CD4-positive, CD25-positive, alpha-beta regulatory T cell (primary cell): ENCODE measurements around the gene GSTT2B. TPM values are rescaled to one million over a fixed set of nuclear protein-coding genes. Genes with fewer than 3 reads are reported as not detected.
"Not testable (repeated sequence)": the region's sequence is repeated elsewhere in the genome, so short reads cannot be mapped to it uniquely, and the experiment has no call there.

Experiments
- ATAC-seq, 2 donors: fragments of 150-1000 bp; cut with Tn5 transposase; one replicate each; pipeline ENCODE4 v1.10.0; 2021; ENCODE audit warnings: low read depth in 2 of 2, moderate number of reproducible peaks in 2 of 2, moderate library complexity in 1 of 2
- DNase-seq, 3 donors: peaks; one replicate each; pipeline versions ENCODE4 v3.0.0 to v3.0.0-alpha.2; 2012 to 2022; ENCODE audit warnings: mixed read lengths in 1 of 3
- H3K27ac ChIP-seq: one replicate; pipeline ENCODE4 v1.7.0; 2013; ENCODE audit warnings: mild to moderate bottlenecking, low read length; ENCODE audit not compliant: insufficient read depth, poor library complexity, severe bottlenecking
- H3K27me3 ChIP-seq: one replicate; pipeline ENCODE4 v1.7.0; 2013; ENCODE audit warnings: low read length; ENCODE audit not compliant: control insufficient read depth, insufficient read depth
- H3K36me3 ChIP-seq: one replicate; pipeline ENCODE4 v1.7.0; 2013; ENCODE audit warnings: mild to moderate bottlenecking, low read length, moderate library complexity; ENCODE audit not compliant: control insufficient read depth, insufficient read depth
- H3K4me1 ChIP-seq: 2 replicates; pipeline ENCODE4 v1.7.0; 2013; ENCODE audit warnings: mild to moderate bottlenecking, low read length; ENCODE audit not compliant: insufficient read depth, control insufficient read depth, poor library complexity, severe bottlenecking
- H3K4me3 ChIP-seq: one replicate; pipeline ENCODE4 v1.7.0; 2013; ENCODE audit warnings: low read depth, mild to moderate bottlenecking, low read length, moderate library complexity
- H3K9me3 ChIP-seq, 2 experiments: 1 replicate in 1 of 2; 2 replicates in 1 of 2; pipeline ENCODE4 v1.7.0; 2013; ENCODE audit warnings: low read length in 2 of 2, mild to moderate bottlenecking in 1 of 2, moderate library complexity in 1 of 2; ENCODE audit not compliant: control insufficient read depth in 2 of 2
- H3K27ac Mint-ChIP-seq, 3 donors: one replicate each; pipeline ENCODE4 v1.8.0; 2020 to 2022; ENCODE audit warnings: mild to moderate bottlenecking in 3 of 3, mixed read lengths in 3 of 3, moderate library complexity in 2 of 3
- H3K27me3 Mint-ChIP-seq: one replicate; pipeline ENCODE4 v1.8.0; 2022; ENCODE audit warnings: mild to moderate bottlenecking, mixed read lengths
- H3K36me3 Mint-ChIP-seq: one replicate; pipeline ENCODE4 v1.8.0; 2020; ENCODE audit warnings: mixed read lengths
- H3K4me1 Mint-ChIP-seq, 4 donors: one replicate each; pipeline ENCODE4 v1.8.0; 2020 to 2022; ENCODE audit warnings: mixed read lengths in 4 of 4, mild to moderate bottlenecking in 1 of 4
- H3K4me3 Mint-ChIP-seq, 4 donors: one replicate each; pipeline ENCODE4 v1.8.0; 2020 to 2022; ENCODE audit warnings: mild to moderate bottlenecking in 4 of 4, mixed read lengths in 4 of 4, moderate library complexity in 3 of 4
- H3K9me3 Mint-ChIP-seq, 7 donors: one replicate each; pipeline ENCODE4 v1.8.0; 2020 to 2022; ENCODE audit warnings: mixed read lengths in 7 of 7, mild to moderate bottlenecking in 3 of 7, moderate library complexity in 2 of 7
- polyA plus RNA-seq, 4 donors: library from polyadenylated mRNA; unstranded; fragments of 300-500 nt; fragmentation: Illumina TruSeq; gene quantifications; one replicate each; pipeline ENCODE4 v1.2.3, GENCODE V29; 2021
- total RNA-seq: library from RNA; stranded (reverse); gene quantifications from one replicate; pipeline ENCODE4 v1.2.3, GENCODE V29; 2022

The GSTT2B gene
- total and polyA plus RNA-seq, 5 donors from 2014 or later = not detected

- Mint-ChIP-seq H3K4me3 (no peak overlapping the region), H3K27me3 (no peaks in the 10 kb centered on the region), H3K9me3 (peaks cover 0 to 12% (median 4%) of the 10 kb centered on the region in 7 donors), H3K27ac (no peak overlapping the region), H3K36me3 (peaks cover 24% of the 10 kb centered on the region), H3K4me1 (peaks cover 0 to 4% (median 2%) of the 10 kb centered on the region in 4 donors)
- no peak for DNase-seq
- Histone ChIP-seq H3K9me3 (peaks cover 4 to 6% of the 10 kb centered on the region in 2 experiments), H3K4me1 (no peaks in the 10 kb centered on the region), H3K27ac (no peak overlapping the region), H3K27me3 (no peaks in the 10 kb centered on the region), H3K36me3 (peaks cover 12% of the 10 kb centered on the region), H3K4me3 (no peak overlapping the region)
- no peak for ATAC-seq
Measured at GRCh38 chr22:23925020-23925606, 35.9 kb downstream of the GSTT2B start.

GRCh38 chr22:23922921-23923320 is 38.1 kb downstream of the GSTT2B start:
- no peak overlapping the region for H3K4me3 ChIP-seq
- no peak overlapping the region for H3K27ac Mint-ChIP-seq
- peaks cover 0 to 12% (median 2%) of the 10 kb centered on the region in 7 donors for H3K9me3 Mint-ChIP-seq
- H3K27me3 ChIP-seq = no peaks in the 10 kb centered on the region
- peaks cover 8% of the 10 kb centered on the region for H3K36me3 ChIP-seq
- no peak for DNase-seq
- no peaks in the 10 kb centered on the region for H3K4me1 ChIP-seq
- peaks cover 16% of the 10 kb centered on the region for H3K36me3 Mint-ChIP-seq
- peaks cover 4 to 6% of the 10 kb centered on the region in 2 experiments for H3K9me3 ChIP-seq
- ATAC-seq = no peak
- H3K27me3 Mint-ChIP-seq = no peaks in the 10 kb centered on the region
- peaks cover 0 to 2% (median under 1%) of the 10 kb centered on the region in 4 donors for H3K4me1 Mint-ChIP-seq
- no peak overlapping the region for H3K27ac ChIP-seq
- H3K4me3 Mint-ChIP-seq = no peak overlapping the region

- ATAC-seq, H3K27me3 Mint-ChIP-seq, H3K4me1 Mint-ChIP-seq, H3K27me3 ChIP-seq, H3K9me3 ChIP-seq, H3K27ac ChIP-seq, H3K4me3 ChIP-seq, H3K27ac Mint-ChIP-seq, DNase-seq, H3K4me3 Mint-ChIP-seq, H3K36me3 ChIP-seq, H3K4me1 ChIP-seq: not testable (repeated sequence)
- peaks cover 0 to 10% (median 2%) of the 10 kb centered on the region in 7 donors for H3K9me3 Mint-ChIP-seq
- peaks cover 16% of the 10 kb centered on the region for H3K36me3 Mint-ChIP-seq
Measured at GRCh38 chr22:23921586-23922201, 39.3 kb downstream of the GSTT2B start.

GRCh38 chr22:23920267-23920611 is 40.8 kb downstream of the GSTT2B start:
- H3K36me3 Mint-ChIP-seq = peaks cover 15% of the 10 kb centered on the region
- H3K27ac Mint-ChIP-seq, H3K4me1 ChIP-seq, ATAC-seq, H3K4me3 ChIP-seq, DNase-seq, H3K27me3 ChIP-seq, H3K9me3 ChIP-seq, H3K4me1 Mint-ChIP-seq, H3K27ac ChIP-seq, H3K9me3 Mint-ChIP-seq, H3K27me3 Mint-ChIP-seq, H3K36me3 ChIP-seq, H3K4me3 Mint-ChIP-seq: not testable (repeated sequence)

GRCh38 chr22:23915290-23915689 is 45.7 kb downstream of the GSTT2B start:
- Histone ChIP-seq H3K4me3 (no peak overlapping the region), H3K9me3 (no peaks in the 10 kb centered on the region), H3K27ac (no peak overlapping the region), H3K36me3 (no peaks in the 10 kb centered on the region), H3K27me3 (no peaks in the 10 kb centered on the region), H3K4me1 (peaks cover 8% of the 10 kb centered on the region)
- no peak overlapping the region for H3K4me3 Mint-ChIP-seq
- H3K4me1 Mint-ChIP-seq = peaks cover 0 to 21% (median 14%) of the 10 kb centered on the region in 4 donors
- H3K9me3 Mint-ChIP-seq = no peaks in the 10 kb centered on the region
- no peaks in the 10 kb centered on the region for H3K27me3 Mint-ChIP-seq
- ATAC-seq (no peak), DNase-seq (no peak)
- peak overlapping the region; percentile 1 to 49 (median 18) for H3K27ac Mint-ChIP-seq
- no peaks in the 10 kb centered on the region for H3K36me3 Mint-ChIP-seq

- H3K4me3 Mint-ChIP-seq = peak overlapping the region; percentile 91 to 98 (median 93)
- Histone ChIP-seq H3K9me3 (no peaks in the 10 kb centered on the region), H3K27me3 (no peaks in the 10 kb centered on the region), H3K4me3 (peak overlapping the region; percentile 72), H3K27ac (peak overlapping the region; percentile 83), H3K36me3 (no peaks in the 10 kb centered on the region), H3K4me1 (peaks cover 8% of the 10 kb centered on the region)
- no peaks in the 10 kb centered on the region for H3K27me3 Mint-ChIP-seq
- peaks cover 0 to under 1% (median 0%) of the 10 kb centered on the region in 7 donors for H3K9me3 Mint-ChIP-seq
- no peaks in the 10 kb centered on the region for H3K36me3 Mint-ChIP-seq
- ATAC-seq (peak; percentile 99), DNase-seq (peak; percentile 94 to 100 (median 98))
- peaks cover 0 to 21% (median 14%) of the 10 kb centered on the region in 4 donors for H3K4me1 Mint-ChIP-seq
- H3K27ac Mint-ChIP-seq = peak overlapping the region; percentile 97 to 99 (median 99)
Measured at GRCh38 chr22:23913661-23914353, 47.2 kb downstream of the GSTT2B start.

GRCh38 chr22:23913306-23913660 is 47.7 kb downstream of the GSTT2B start:
- H3K4me3 Mint-ChIP-seq = peak overlapping the region; percentile 91 to 98 (median 93)
- Histone ChIP-seq H3K27me3 (no peaks in the 10 kb centered on the region), H3K4me3 (peak overlapping the region; percentile 72), H3K9me3 (no peaks in the 10 kb centered on the region), H3K36me3 (no peaks in the 10 kb centered on the region), H3K4me1 (peaks cover 8% of the 10 kb centered on the region), H3K27ac (peak overlapping the region; percentile 83)
- peaks cover 0 to 4% (median 0%) of the 10 kb centered on the region in 7 donors for H3K9me3 Mint-ChIP-seq
- H3K27ac Mint-ChIP-seq = peak overlapping the region; percentile 97 to 99 (median 99)
- ATAC-seq = no peak
- H3K4me1 Mint-ChIP-seq = peaks cover 0 to 21% (median 14%) of the 10 kb centered on the region in 4 donors
- H3K27me3 Mint-ChIP-seq = no peaks in the 10 kb centered on the region
- no peak for DNase-seq
- H3K36me3 Mint-ChIP-seq = no peaks in the 10 kb centered on the region
